ENCODE measurements around the gene FAM163B.

The FAM163B gene

GRCh38 chr9:133603135-133603927 is 5.9 kb downstream of the FAM163B start:
- H3K4me1 ChIP-seq (ENCODE audit: control insufficient read depth, insufficient read depth, low read length): no peaks in the 10 kb centered on the region
- peaks cover 9% of the 10 kb centered on the region for H3K27me3 ChIP-seq (ENCODE audit: control insufficient read depth, insufficient read depth, low read length)
- H3K36me3 ChIP-seq (ENCODE audit: control insufficient read depth, insufficient read depth, low read length): no peaks in the 10 kb centered on the region
- H3K9me3 ChIP-seq (ENCODE audit: control insufficient read depth, insufficient read depth, low read length): no peaks in the 10 kb centered on the region
- no peak overlapping the region for H3K9ac ChIP-seq (ENCODE audit: low read depth, low read length)
- no peak overlapping the region for H3K4me3 ChIP-seq (ENCODE audit: low read depth, low read length)

GRCh38 chr9:133602277-133602676 is 6.9 kb downstream of the FAM163B start:
- no peaks in the 10 kb centered on the region for H3K4me1 ChIP-seq (ENCODE audit: control insufficient read depth, insufficient read depth, low read length)
- no peak overlapping the region for H3K9ac ChIP-seq (ENCODE audit: low read depth, low read length)
- no peak overlapping the region for H3K4me3 ChIP-seq (ENCODE audit: low read depth, low read length)
- peaks cover 2% of the 10 kb centered on the region for H3K27me3 ChIP-seq (ENCODE audit: control insufficient read depth, insufficient read depth, low read length)
- no peaks in the 10 kb centered on the region for H3K36me3 ChIP-seq (ENCODE audit: control insufficient read depth, insufficient read depth, low read length)
- peaks cover 4% of the 10 kb centered on the region for H3K9me3 ChIP-seq (ENCODE audit: control insufficient read depth, insufficient read depth, low read length)

- H3K9ac ChIP-seq (ENCODE audit: low read depth, low read length): no peak overlapping the region
- H3K36me3 ChIP-seq (ENCODE audit: control insufficient read depth, insufficient read depth, low read length): no peaks in the 10 kb centered on the region
- no peaks in the 10 kb centered on the region for H3K27me3 ChIP-seq (ENCODE audit: control insufficient read depth, insufficient read depth, low read length)
- H3K4me1 ChIP-seq (ENCODE audit: control insufficient read depth, insufficient read depth, low read length): no peaks in the 10 kb centered on the region
- H3K4me3 ChIP-seq (ENCODE audit: low read depth, low read length): no peak overlapping the region
- H3K9me3 ChIP-seq (ENCODE audit: control insufficient read depth, insufficient read depth, low read length): peaks cover 8% of the 10 kb centered on the region
These were observed 7.4 kb downstream of the FAM163B start for GRCh38 chr9:133601746-133602145.

- Histone ChIP-seq H3K9ac (ENCODE audit: low read depth, low read length) (no peak overlapping the region), H3K27me3 (ENCODE audit: control insufficient read depth, insufficient read depth, low read length) (no peaks in the 10 kb centered on the region), H3K4me1 (ENCODE audit: control insufficient read depth, insufficient read depth, low read length) (no peaks in the 10 kb centered on the region), H3K4me3 (ENCODE audit: low read depth, low read length) (no peak overlapping the region), H3K9me3 (ENCODE audit: control insufficient read depth, insufficient read depth, low read length) (peaks cover 8% of the 10 kb centered on the region), H3K36me3 (ENCODE audit: control insufficient read depth, insufficient read depth, low read length) (no peaks in the 10 kb centered on the region)
These were observed 8.4 kb downstream of the FAM163B start for GRCh38 chr9:133600739-133601138.

GRCh38 chr9:133599470-133600173 is 9.6 kb downstream of the FAM163B start:
- Histone ChIP-seq H3K36me3 (ENCODE audit: control insufficient read depth, insufficient read depth, low read length) (no peaks in the 10 kb centered on the region), H3K4me1 (ENCODE audit: control insufficient read depth, insufficient read depth, low read length) (no peaks in the 10 kb centered on the region), H3K9ac (ENCODE audit: low read depth, low read length) (no peak overlapping the region), H3K4me3 (ENCODE audit: low read depth, low read length) (no peak overlapping the region), H3K9me3 (ENCODE audit: control insufficient read depth, insufficient read depth, low read length) (peaks cover 8% of the 10 kb centered on the region), H3K27me3 (ENCODE audit: control insufficient read depth, insufficient read depth, low read length) (no peaks in the 10 kb centered on the region)

GRCh38 chr9:133598978-133599377 is 10.2 kb downstream of the FAM163B start:
- Histone ChIP-seq H3K4me1 (ENCODE audit: control insufficient read depth, insufficient read depth, low read length) (no peaks in the 10 kb centered on the region), H3K4me3 (ENCODE audit: low read depth, low read length) (no peak overlapping the region), H3K9me3 (ENCODE audit: control insufficient read depth, insufficient read depth, low read length) (peaks cover 8% of the 10 kb centered on the region), H3K9ac (ENCODE audit: low read depth, low read length) (no peak overlapping the region), H3K36me3 (ENCODE audit: control insufficient read depth, insufficient read depth, low read length) (no peaks in the 10 kb centered on the region), H3K27me3 (ENCODE audit: control insufficient read depth, insufficient read depth, low read length) (no peaks in the 10 kb centered on the region)

GRCh38 chr9:133597316-133597957 is 11.8 kb downstream of the FAM163B start:
- Histone ChIP-seq H3K4me3 (ENCODE audit: low read depth, low read length) (no peak overlapping the region), H3K36me3 (ENCODE audit: control insufficient read depth, insufficient read depth, low read length) (no peaks in the 10 kb centered on the region), H3K4me1 (ENCODE audit: control insufficient read depth, insufficient read depth, low read length) (no peaks in the 10 kb centered on the region), H3K27me3 (ENCODE audit: control insufficient read depth, insufficient read depth, low read length) (no peaks in the 10 kb centered on the region), H3K9ac (ENCODE audit: low read depth, low read length) (no peak overlapping the region), H3K9me3 (ENCODE audit: control insufficient read depth, insufficient read depth, low read length) (peaks cover 8% of the 10 kb centered on the region)

GRCh38 chr9:133595910-133596309 is 13.3 kb downstream of the FAM163B start:
- Histone ChIP-seq H3K9me3 (ENCODE audit: control insufficient read depth, insufficient read depth, low read length) (peaks cover 8% of the 10 kb centered on the region), H3K4me3 (ENCODE audit: low read depth, low read length) (no peak overlapping the region), H3K9ac (ENCODE audit: low read depth, low read length) (no peak overlapping the region), H3K36me3 (ENCODE audit: control insufficient read depth, insufficient read depth, low read length) (no peaks in the 10 kb centered on the region), H3K27me3 (ENCODE audit: control insufficient read depth, insufficient read depth, low read length) (no peaks in the 10 kb centered on the region), H3K4me1 (ENCODE audit: control insufficient read depth, insufficient read depth, low read length) (no peaks in the 10 kb centered on the region)

GRCh38 chr9:133594310-133594709 is 14.9 kb downstream of the FAM163B start:
- no peak overlapping the region for H3K4me3 ChIP-seq (ENCODE audit: low read depth, low read length)
- H3K36me3 ChIP-seq (ENCODE audit: control insufficient read depth, insufficient read depth, low read length): no peaks in the 10 kb centered on the region
- no peak overlapping the region for H3K9ac ChIP-seq (ENCODE audit: low read depth, low read length)
- peaks cover 8% of the 10 kb centered on the region for H3K9me3 ChIP-seq (ENCODE audit: control insufficient read depth, insufficient read depth, low read length)
- H3K4me1 ChIP-seq (ENCODE audit: control insufficient read depth, insufficient read depth, low read length): no peaks in the 10 kb centered on the region
- H3K27me3 ChIP-seq (ENCODE audit: control insufficient read depth, insufficient read depth, low read length): no peaks in the 10 kb centered on the region

- H3K4me1 ChIP-seq (ENCODE audit: control insufficient read depth, insufficient read depth, low read length): no peaks in the 10 kb centered on the region
- no peak overlapping the region for H3K9ac ChIP-seq (ENCODE audit: low read depth, low read length)
- H3K27me3 ChIP-seq (ENCODE audit: control insufficient read depth, insufficient read depth, low read length): no peaks in the 10 kb centered on the region
- H3K36me3 ChIP-seq (ENCODE audit: control insufficient read depth, insufficient read depth, low read length): no peaks in the 10 kb centered on the region
- H3K4me3 ChIP-seq (ENCODE audit: low read depth, low read length): no peak overlapping the region
- H3K9me3 ChIP-seq (ENCODE audit: control insufficient read depth, insufficient read depth, low read length): peaks cover 8% of the 10 kb centered on the region
These were observed 15.5 kb downstream of the FAM163B start for GRCh38 chr9:133593587-133594253.

GRCh38 chr9:133592731-133593409 is 16.3 kb downstream of the FAM163B start:
- peaks cover 8% of the 10 kb centered on the region for H3K9me3 ChIP-seq (ENCODE audit: control insufficient read depth, insufficient read depth, low read length)
- H3K4me3 ChIP-seq (ENCODE audit: low read depth, low read length): no peak overlapping the region
- no peaks in the 10 kb centered on the region for H3K27me3 ChIP-seq (ENCODE audit: control insufficient read depth, insufficient read depth, low read length)

More at GRCh38 chr9:133592731-133593409, 16.3 kb downstream of the FAM163B start:
- Histone ChIP-seq H3K4me1 (ENCODE audit: control insufficient read depth, insufficient read depth, low read length) (no peaks in the 10 kb centered on the region), H3K36me3 (ENCODE audit: control insufficient read depth, insufficient read depth, low read length) (no peaks in the 10 kb centered on the region), H3K9ac (ENCODE audit: low read depth, low read length) (no peak overlapping the region)
